Neutrophil (primary cell): ENCODE measurements around the gene MAPK10.

Source experiments
- H3K27ac ChIP-seq: fragments of 200-600 bp; sonication (generic); 2 replicates; pipeline ENCODE4 v1.5.1; 2016; ENCODE audit warnings: mild to moderate bottlenecking, moderate library complexity
- H3K27me3 ChIP-seq: fragments of 200-600 bp; sonication (generic); 2 replicates; pipeline ENCODE4 v1.6.0; 2016; ENCODE audit warnings: mild to moderate bottlenecking
- H3K36me3 ChIP-seq: fragments of 200-600 bp; sonication (generic); 2 replicates; pipeline ENCODE4 v1.5.1; 2017
- H3K4me1 ChIP-seq, 2 experiments: fragments of 200-600 bp in 1 of 2; sonication (generic) in 1 of 2; 1 replicate in 1 of 2; 2 replicates in 1 of 2; pipeline versions ENCODE4 v1.5.1 to v1.6.1; 2013 to 2016; ENCODE audit warnings: low read depth in 1 of 2, low read length in 1 of 2, mild to moderate bottlenecking in 1 of 2, moderate library complexity in 1 of 2; ENCODE audit not compliant: control insufficient read depth in 1 of 2, insufficient read depth in 1 of 2
- H3K4me3 ChIP-seq, 2 experiments: fragments of 200-600 bp in 1 of 2; sonication (generic) in 1 of 2; 1 replicate in 1 of 2; 2 replicates in 1 of 2; pipeline ENCODE4 v1.5.1; 2013 to 2016; ENCODE audit warnings: low read depth in 1 of 2, low read length in 1 of 2, mild to moderate bottlenecking in 1 of 2, moderate library complexity in 1 of 2
- H3K9me3 ChIP-seq: fragments of 200-600 bp; sonication (generic); 2 replicates; pipeline ENCODE4 v1.5.1; 2016
- CTCF ChIP-seq: fragments of 200-600 bp; sonication (generic); IDR thresholded peaks from 2 replicates; pipeline ENCODE4 v1.5.1; 2016; ENCODE audit warnings: antibody characterized with exemption

Gene MAPK10

GRCh38 chr4:86279293-86279960, 80.4 kb downstream of the MAPK10 start:
- no peaks in the 10 kb centered on the region for H3K36me3 ChIP-seq
- H3K9me3 ChIP-seq = no peaks in the 10 kb centered on the region
- H3K4me3 ChIP-seq = no peak overlapping the region
- no peaks in the 10 kb centered on the region for H3K4me1 ChIP-seq
- no peaks in the 10 kb centered on the region for H3K27me3 ChIP-seq
- TF ChIP-seq CTCF = no peak
- H3K27ac ChIP-seq = no peak overlapping the region

GRCh38 chr4:86278126-86278525, 81.7 kb downstream of the MAPK10 start:
- Histone ChIP-seq H3K36me3 (no peaks in the 10 kb centered on the region), H3K4me1 (no peaks in the 10 kb centered on the region), H3K9me3 (no peaks in the 10 kb centered on the region), H3K27me3 (no peaks in the 10 kb centered on the region), H3K27ac (no peak overlapping the region), H3K4me3 (no peak overlapping the region)
- no peak for TF ChIP-seq CTCF

GRCh38 chr4:86274642-86275041, 85.2 kb downstream of the MAPK10 start:
- no peak overlapping the region for H3K27ac ChIP-seq
- no peak for TF ChIP-seq CTCF
- H3K27me3 ChIP-seq = no peaks in the 10 kb centered on the region
- H3K4me1 ChIP-seq = no peaks in the 10 kb centered on the region
- no peak overlapping the region for H3K4me3 ChIP-seq
- H3K9me3 ChIP-seq = no peaks in the 10 kb centered on the region
- H3K36me3 ChIP-seq = no peaks in the 10 kb centered on the region

- Histone ChIP-seq H3K4me1 (no peaks in the 10 kb centered on the region), H3K27me3 (no peaks in the 10 kb centered on the region), H3K36me3 (no peaks in the 10 kb centered on the region), H3K9me3 (no peaks in the 10 kb centered on the region), H3K27ac (no peak overlapping the region), H3K4me3 (no peak overlapping the region)
- TF ChIP-seq CTCF = no peak
Measured at GRCh38 chr4:86272669-86273068, 87.2 kb downstream of the MAPK10 start.

GRCh38 chr4:86271057-86271456, 88.8 kb downstream of the MAPK10 start:
- no peak overlapping the region for H3K27ac ChIP-seq
- no peaks in the 10 kb centered on the region for H3K36me3 ChIP-seq
- H3K4me1 ChIP-seq = no peaks in the 10 kb centered on the region
- H3K27me3 ChIP-seq = no peaks in the 10 kb centered on the region
- H3K9me3 ChIP-seq = no peaks in the 10 kb centered on the region
- no peak for TF ChIP-seq CTCF
- no peak overlapping the region for H3K4me3 ChIP-seq

- Histone ChIP-seq H3K4me3 (no peak overlapping the region), H3K36me3 (no peaks in the 10 kb centered on the region), H3K27me3 (no peaks in the 10 kb centered on the region), H3K27ac (no peak overlapping the region), H3K9me3 (no peaks in the 10 kb centered on the region), H3K4me1 (no peaks in the 10 kb centered on the region)
- TF ChIP-seq CTCF = no peak
Measured at GRCh38 chr4:86269354-86269753, 90.5 kb downstream of the MAPK10 start.
